Kidney epithelial cell (primary cell): ENCODE measurements around the gene PRKAR1B. TPM values are rescaled to one million over a fixed set of nuclear protein-coding genes. Genes with fewer than 3 reads are reported as not detected.

Experiments
- DNase-seq: peaks from one replicate; pipeline ENCODE4 v3.0.0-alpha.2; 2010; ENCODE audit warnings: low read depth
- H3K27me3 ChIP-seq: 2 replicates; pipeline ENCODE4 v1.6.0; 2011; ENCODE audit warnings: low read length; ENCODE audit not compliant: control insufficient read depth, insufficient read depth
- H3K36me3 ChIP-seq: 2 replicates; pipeline ENCODE4 v1.5.1; 2011; ENCODE audit warnings: low read length; ENCODE audit not compliant: control insufficient read depth, insufficient read depth
- H3K4me3 ChIP-seq: 2 replicates; pipeline ENCODE4 v1.5.1; 2011; ENCODE audit warnings: low read depth, mild to moderate bottlenecking, control low read depth, low read length
- total RNA-seq: library from RNA; depleted of rRNA; stranded (reverse); fragments of >200 nt; gene quantifications from 2 replicates; pipeline ENCODE4 v1.2.3, GENCODE V29; 2015
- TF ChIP-seq, protein P1 (sequence below): IDR thresholded peaks from 2 replicates; pipeline ENCODE4 v1.5.1; 2011; ENCODE audit warnings: mild to moderate bottlenecking, moderate library complexity, low read length, control low read depth, inconsistent platforms; ENCODE audit not compliant: insufficient read depth, poor library complexity, severe bottlenecking

The PRKAR1B gene
- total RNA-seq, 1 donor from 2014 or later, result 23.8 TPM

DNA sequence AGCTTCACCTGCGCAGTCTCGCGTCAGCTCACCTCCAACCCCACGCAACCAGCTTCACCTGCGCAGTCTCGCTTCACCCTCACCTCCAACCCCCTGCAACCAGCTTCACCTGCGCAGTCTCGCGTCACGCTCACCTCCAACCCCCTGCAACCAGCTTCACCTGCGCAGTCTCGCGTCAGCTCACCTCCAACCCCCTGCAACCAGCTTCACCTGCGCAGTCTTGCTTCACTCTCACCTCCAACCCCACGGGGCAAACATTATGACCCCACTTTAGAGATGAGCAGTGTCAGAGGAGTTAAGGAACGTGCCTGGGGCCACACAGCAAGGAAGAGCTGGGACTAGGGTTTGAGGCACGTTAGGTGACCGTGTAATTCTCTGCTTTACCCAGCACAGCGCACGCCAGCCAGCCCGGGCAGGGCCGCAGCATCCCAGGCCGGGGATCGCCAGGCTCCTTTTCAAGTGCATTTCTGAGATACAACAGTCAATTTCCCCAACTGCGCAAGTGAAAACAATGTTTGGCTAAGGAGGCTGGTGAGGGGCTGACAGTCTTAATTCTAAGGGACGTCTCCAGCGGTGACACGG lies 184.9 kb downstream of the PRKAR1B start:
- DNase-seq, result no peak
- no peak overlapping the region for H3K4me3 ChIP-seq
- TF ChIP-seq, protein P1, sequence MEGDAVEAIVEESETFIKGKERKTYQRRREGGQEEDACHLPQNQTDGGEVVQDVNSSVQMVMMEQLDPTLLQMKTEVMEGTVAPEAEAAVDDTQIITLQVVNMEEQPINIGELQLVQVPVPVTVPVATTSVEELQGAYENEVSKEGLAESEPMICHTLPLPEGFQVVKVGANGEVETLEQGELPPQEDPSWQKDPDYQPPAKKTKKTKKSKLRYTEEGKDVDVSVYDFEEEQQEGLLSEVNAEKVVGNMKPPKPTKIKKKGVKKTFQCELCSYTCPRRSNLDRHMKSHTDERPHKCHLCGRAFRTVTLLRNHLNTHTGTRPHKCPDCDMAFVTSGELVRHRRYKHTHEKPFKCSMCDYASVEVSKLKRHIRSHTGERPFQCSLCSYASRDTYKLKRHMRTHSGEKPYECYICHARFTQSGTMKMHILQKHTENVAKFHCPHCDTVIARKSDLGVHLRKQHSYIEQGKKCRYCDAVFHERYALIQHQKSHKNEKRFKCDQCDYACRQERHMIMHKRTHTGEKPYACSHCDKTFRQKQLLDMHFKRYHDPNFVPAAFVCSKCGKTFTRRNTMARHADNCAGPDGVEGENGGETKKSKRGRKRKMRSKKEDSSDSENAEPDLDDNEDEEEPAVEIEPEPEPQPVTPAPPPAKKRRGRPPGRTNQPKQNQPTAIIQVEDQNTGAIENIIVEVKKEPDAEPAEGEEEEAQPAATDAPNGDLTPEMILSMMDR, result no peak
- H3K27me3 ChIP-seq, result no peaks in the 10 kb centered on the region
- H3K36me3 ChIP-seq, result no peaks in the 10 kb centered on the region

GRCh38 chr7:541661-542060 lies 185.4 kb downstream of the PRKAR1B start:
- TF ChIP-seq, protein P1, result no peak
- Histone ChIP-seq H3K27me3 (no peaks in the 10 kb centered on the region), H3K36me3 (no peaks in the 10 kb centered on the region), H3K4me3 (no peak overlapping the region)
- no peak for DNase-seq

GRCh38 chr7:540997-541396 lies 186.1 kb downstream of the PRKAR1B start:
- TF ChIP-seq, protein P1, result no peak
- Histone ChIP-seq H3K36me3 (no peaks in the 10 kb centered on the region), H3K4me3 (no peak overlapping the region), H3K27me3 (no peaks in the 10 kb centered on the region)
- DNase-seq, result no peak

DNA sequence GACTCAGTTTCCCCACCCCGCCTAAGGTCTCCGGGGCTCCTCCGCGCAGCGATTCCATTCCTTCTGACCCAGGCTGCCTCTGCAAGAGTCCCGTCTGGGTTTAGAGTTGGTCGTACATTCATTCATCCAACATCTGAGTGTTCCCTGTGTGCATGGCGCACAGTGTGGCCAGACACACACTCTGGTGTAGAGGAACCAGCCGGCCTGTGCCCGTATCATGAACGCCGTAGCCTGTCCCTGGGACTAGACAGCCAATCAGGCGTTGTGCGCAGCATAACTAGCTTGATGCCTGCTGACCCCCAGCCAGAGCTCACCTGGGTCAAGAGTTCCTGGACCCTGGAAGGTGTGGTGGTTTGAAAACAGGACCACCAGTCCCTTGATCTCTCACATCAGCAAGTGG lies 186.5 kb downstream of the PRKAR1B start:
- Histone ChIP-seq H3K36me3 (no peaks in the 10 kb centered on the region), H3K4me3 (no peak overlapping the region), H3K27me3 (no peaks in the 10 kb centered on the region)
- no peak for DNase-seq
- TF ChIP-seq, protein P1, result no peak

GRCh38 chr7:539731-540411 lies 187.2 kb downstream of the PRKAR1B start:
- Histone ChIP-seq H3K36me3 (no peaks in the 10 kb centered on the region), H3K4me3 (no peak overlapping the region), H3K27me3 (no peaks in the 10 kb centered on the region)
- DNase-seq, result peak; percentile 74
- TF ChIP-seq, protein P1, result no peak
